MM.1S (cell line): ENCODE results near the gene PBX4.

Experiments
- DNase-seq: peaks from one replicate; pipeline ENCODE4 v3.0.0-alpha.2; 2015
- H2AFZ ChIP-seq: fragments of 300-600 bp; sonication (generic); 2 replicates; pipeline ENCODE4 v1.6.0; 2016; ENCODE audit warnings: antibody characterized with exemption, low read length
- H3F3A ChIP-seq: fragments of 300-600 bp; sonication (generic); 2 replicates; pipeline ENCODE4 v1.6.1; 2016; ENCODE audit warnings: mild to moderate bottlenecking, antibody characterized with exemption, low read length, moderate library complexity, mixed read lengths; ENCODE audit not compliant: insufficient read depth
- H3K27ac ChIP-seq: fragments of 300-600 bp; sonication (generic); 2 replicates; pipeline ENCODE4 v1.5.1; 2016; ENCODE audit warnings: mild to moderate bottlenecking, low read length
- H3K27me3 ChIP-seq: fragments of 300-600 bp; sonication (generic); replicated peaks from 2 replicates; pipeline ENCODE4 v1.6.0; 2016; ENCODE audit warnings: low read length; ENCODE audit not compliant: insufficient read depth
- H3K36me3 ChIP-seq: fragments of 300-600 bp; sonication (generic); replicated peaks from 2 replicates; pipeline ENCODE4 v1.6.1; 2016; ENCODE audit warnings: mild to moderate bottlenecking, low read length, mixed read lengths; ENCODE audit not compliant: insufficient read depth
- H3K4me1 ChIP-seq: fragments of 300-600 bp; sonication (generic); 2 replicates; pipeline ENCODE4 v1.6.1; 2016; ENCODE audit warnings: low read length, mixed read lengths
- H3K4me2 ChIP-seq: fragments of 300-600 bp; sonication (generic); 2 replicates; pipeline ENCODE4 v1.6.0; 2016; ENCODE audit warnings: low read depth, low read length
- H3K4me3 ChIP-seq: fragments of 300-600 bp; sonication (generic); 2 replicates; pipeline ENCODE4 v1.5.1; 2016; ENCODE audit warnings: low read length, mixed read lengths
- H3K79me2 ChIP-seq: fragments of 300-600 bp; sonication (generic); 2 replicates; pipeline ENCODE4 v1.6.1; 2016; ENCODE audit warnings: mixed run types, low read length, mixed read lengths
- H3K9ac ChIP-seq: fragments of 300-600 bp; sonication (generic); 2 replicates; pipeline ENCODE4 v1.6.1; 2016; ENCODE audit warnings: low read length, mixed read lengths
- H3K9me2 ChIP-seq: fragments of 300-600 bp; sonication (generic); replicated peaks from 2 replicates; pipeline ENCODE4 v1.6.1; 2016; ENCODE audit warnings: mild to moderate bottlenecking, low read length, mixed read lengths; ENCODE audit not compliant: insufficient read depth
- H3K9me3 ChIP-seq: fragments of 300-600 bp; sonication (generic); replicated peaks from 2 replicates; pipeline ENCODE4 v1.6.1; 2016; ENCODE audit warnings: mild to moderate bottlenecking, low read length, mixed read lengths; ENCODE audit not compliant: insufficient read depth
- H4K20me1 ChIP-seq: fragments of 300-600 bp; sonication (generic); 2 replicates; pipeline ENCODE4 v1.6.1; 2016; ENCODE audit warnings: mild to moderate bottlenecking, low read length, moderate library complexity, mixed read lengths; ENCODE audit not compliant: insufficient read depth
- CTCF ChIP-seq: fragments of 300-600 bp; sonication (generic); IDR thresholded peaks from 2 replicates; pipeline ENCODE4 v1.5.1; 2016; ENCODE audit warnings: antibody characterized with exemption, low read length, mixed read lengths
- EZH2 ChIP-seq: fragments of 300-600 bp; sonication (generic); optimal IDR thresholded peaks from 2 replicates; pipeline ENCODE3; 2017; ENCODE audit warnings: low read depth, mild to moderate bottlenecking, antibody characterized with exemption, low read length, mixed read lengths
- EZH2phosphoT487 ChIP-seq: fragments of 300-600 bp; sonication (generic); IDR thresholded peaks from 2 replicates; pipeline ENCODE4 v1.6.1; 2018; ENCODE audit warnings: antibody characterized with exemption, low read length

PBX4 gene

DNA sequence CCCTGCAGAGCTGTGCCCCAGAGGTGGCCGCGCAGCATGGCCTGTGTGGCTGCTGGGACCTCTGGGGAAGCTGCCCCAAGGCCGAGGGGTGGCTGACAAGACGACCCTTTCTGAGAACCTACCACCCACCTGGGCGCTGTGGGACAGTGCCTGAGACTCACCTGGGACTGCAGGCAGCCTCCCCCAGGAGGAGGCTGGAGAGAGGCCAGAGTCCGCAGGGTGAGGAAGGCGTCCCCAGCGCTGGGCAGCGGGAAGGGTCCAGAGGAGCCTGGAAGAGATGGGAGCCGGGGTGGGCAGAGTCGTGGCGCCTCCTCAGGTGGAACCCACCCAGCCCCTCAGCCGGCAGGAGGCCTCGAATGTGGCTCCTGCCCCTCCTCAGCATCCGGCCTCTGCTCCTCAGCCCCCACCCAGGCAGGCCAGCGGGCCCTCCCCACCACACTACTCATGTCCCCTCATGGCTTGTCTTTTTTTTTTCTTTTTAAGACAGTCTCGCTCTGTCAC is 55.1 kb downstream of the PBX4 start:
- DNase-seq = no peak
- H3F3A ChIP-seq = no peaks in the 10 kb centered on the region
- peaks cover 15% of the 10 kb centered on the region for H3K27me3 ChIP-seq
- no peaks in the 10 kb centered on the region for H3K79me2 ChIP-seq
- H3K4me3 ChIP-seq = no peak overlapping the region
- no peaks in the 10 kb centered on the region for H3K36me3 ChIP-seq
- H3K9ac ChIP-seq = no peak overlapping the region
- no peak overlapping the region for H3K27ac ChIP-seq
- H2AFZ ChIP-seq = no peak overlapping the region
- H3K4me1 ChIP-seq = no peaks in the 10 kb centered on the region
- TF ChIP-seq EZH2 (no peak), EZH2phosphoT487 (no peak)
- H3K9me3 ChIP-seq = no peaks in the 10 kb centered on the region
- H3K9me2 ChIP-seq = no peaks in the 10 kb centered on the region
- no peak overlapping the region for H3K4me2 ChIP-seq
- no peaks in the 10 kb centered on the region for H4K20me1 ChIP-seq

- Histone ChIP-seq H3K9me2 (no peaks in the 10 kb centered on the region), H3K9me3 (no peaks in the 10 kb centered on the region), H3K79me2 (no peaks in the 10 kb centered on the region), H3K27me3 (peaks cover 18% of the 10 kb centered on the region), H4K20me1 (no peaks in the 10 kb centered on the region), H3K27ac (no peak overlapping the region), H3K4me3 (no peak overlapping the region), H3K9ac (no peak overlapping the region), H3K4me1 (no peaks in the 10 kb centered on the region), H3K4me2 (no peak overlapping the region), H3K36me3 (no peaks in the 10 kb centered on the region), H2AFZ (no peak overlapping the region), H3F3A (no peaks in the 10 kb centered on the region)
- DNase-seq = no peak
- TF ChIP-seq CTCF (no peak), EZH2phosphoT487 (no peak), EZH2 (no peak)
Measured at GRCh38 chr19:19562665-19563347, 55.7 kb downstream of the PBX4 start.

GRCh38 chr19:19561946-19562664 is 56.4 kb downstream of the PBX4 start:
- Histone ChIP-seq H3K79me2 (no peaks in the 10 kb centered on the region), H2AFZ (no peak overlapping the region), H3K36me3 (no peaks in the 10 kb centered on the region), H3K27me3 (peaks cover 18% of the 10 kb centered on the region), H3K4me1 (no peaks in the 10 kb centered on the region), H4K20me1 (no peaks in the 10 kb centered on the region), H3K9me3 (no peaks in the 10 kb centered on the region), H3K9ac (no peak overlapping the region), H3K9me2 (no peaks in the 10 kb centered on the region), H3K4me3 (no peak overlapping the region), H3K27ac (no peak overlapping the region), H3K4me2 (no peak overlapping the region), H3F3A (no peaks in the 10 kb centered on the region)
- TF ChIP-seq EZH2phosphoT487 (no peak), CTCF (no peak), EZH2 (no peak)
- no peak for DNase-seq

DNA sequence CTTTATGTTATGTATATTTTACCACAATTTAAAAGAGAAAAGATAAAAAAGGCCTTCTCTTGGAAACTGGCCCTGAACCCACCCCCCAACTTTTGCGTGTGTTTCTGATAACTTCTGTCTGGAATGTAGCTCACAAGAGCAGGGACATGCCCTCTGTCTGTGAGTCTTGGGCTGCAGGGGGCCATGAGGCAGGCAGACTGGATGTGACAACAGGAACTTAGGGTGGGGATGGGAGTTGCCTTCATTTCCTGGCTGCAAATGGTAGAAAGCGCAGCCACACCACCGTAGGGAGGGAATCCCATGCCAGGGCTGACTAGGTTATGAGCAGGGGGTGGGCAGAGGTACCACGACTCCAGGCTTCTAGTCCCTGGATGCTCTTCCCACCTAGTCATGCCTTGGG is 58.6 kb downstream of the PBX4 start:
- Histone ChIP-seq H3K36me3 (no peaks in the 10 kb centered on the region), H3F3A (no peaks in the 10 kb centered on the region), H3K9me3 (no peaks in the 10 kb centered on the region), H3K4me3 (no peak overlapping the region), H3K9me2 (no peaks in the 10 kb centered on the region), H3K4me1 (no peaks in the 10 kb centered on the region), H3K27me3 (peaks cover 18% of the 10 kb centered on the region), H2AFZ (no peak overlapping the region), H4K20me1 (no peaks in the 10 kb centered on the region), H3K27ac (no peak overlapping the region), H3K4me2 (no peak overlapping the region), H3K79me2 (no peaks in the 10 kb centered on the region), H3K9ac (no peak overlapping the region)
- TF ChIP-seq CTCF = no peak
- TF ChIP-seq EZH2 = no peak
- no peak for TF ChIP-seq EZH2phosphoT487
- DNase-seq = no peak
